GM18858 (cell line): ENCODE data around the gene CHRNA5.

Source experiments
- ATAC-seq: cut with Tn5 transposase; IDR thresholded peaks from one replicate; pipeline ENCODE4 v1.9.1; 2021; ENCODE audit not compliant: unreplicated experiment

The CHRNA5 gene

GRCh38 chr15:78636378-78636859, 71.1 kb downstream of the CHRNA5 start:
- ATAC-seq = no peak

GRCh38 chr15:78637776-78638435, 72.6 kb downstream of the CHRNA5 start:
- no peak for ATAC-seq

DNA sequence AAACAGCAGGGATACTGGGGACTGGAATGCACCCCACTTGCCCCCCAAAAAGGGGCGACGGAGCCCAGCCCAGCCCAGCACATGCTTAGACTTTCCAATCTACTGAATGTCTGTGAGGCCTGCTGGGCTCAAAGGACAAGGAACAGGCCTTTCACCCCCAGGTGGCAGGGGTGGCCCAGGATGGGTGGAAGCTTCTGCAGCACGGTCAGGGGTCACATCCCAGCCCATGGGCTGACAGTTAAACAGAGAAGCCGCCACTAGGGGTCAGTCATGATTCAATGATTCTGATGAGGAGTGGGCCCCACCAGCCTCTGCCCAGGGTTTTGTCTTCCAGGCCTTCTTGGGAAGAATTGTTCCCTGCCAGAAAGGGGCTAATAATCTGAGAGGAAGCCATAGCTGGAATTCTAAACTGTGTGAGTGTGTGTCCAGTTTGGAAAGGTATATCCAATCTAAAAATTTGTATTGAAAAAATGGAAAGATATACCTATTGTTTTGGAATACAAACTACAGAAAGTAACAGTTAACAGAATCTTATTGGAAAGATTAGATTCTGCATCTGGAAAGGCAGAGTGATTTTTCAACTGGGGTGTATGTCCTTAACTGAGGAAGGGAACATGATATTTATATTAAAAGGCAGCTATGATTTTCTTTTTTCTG, 73.5 kb downstream of the CHRNA5 start:
- no peak for ATAC-seq

DNA sequence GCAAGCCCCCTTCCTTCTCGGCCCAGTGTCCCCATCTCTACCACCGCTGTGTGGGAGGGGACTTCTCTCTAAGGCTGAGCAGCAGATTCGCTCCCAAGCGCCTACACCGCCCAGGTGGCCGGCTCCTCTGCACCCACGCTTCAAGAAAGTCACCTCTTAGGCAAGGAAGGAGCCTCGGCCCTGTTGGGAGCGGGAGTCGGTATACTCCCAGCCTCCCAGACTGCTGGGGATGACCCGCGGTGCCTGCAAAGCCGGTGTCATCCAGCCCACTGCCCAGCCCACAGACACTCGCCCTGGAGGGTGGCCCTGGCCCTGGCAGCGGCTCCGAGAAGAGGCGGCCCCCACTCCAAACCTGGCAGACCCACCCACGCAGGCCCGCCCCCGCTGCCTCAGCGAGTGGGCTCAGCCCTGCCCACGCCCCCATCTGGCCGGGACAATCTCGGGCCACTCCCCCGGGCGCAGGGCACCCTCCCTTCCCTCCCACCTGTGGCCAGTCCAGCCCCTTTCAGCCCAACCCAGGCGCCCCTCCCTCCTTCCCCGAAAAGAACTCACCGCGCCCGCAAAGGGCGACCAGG, 75.3 kb downstream of the CHRNA5 start:
- no peak for ATAC-seq

- ATAC-seq = no peak
Observed at GRCh38 chr15:78641102-78641748, 75.9 kb downstream of the CHRNA5 start, which contains the start of gene CHRNB4. Gene CHRNB4, minus strand, starts transcription at chr15:78641210. Its CDS starts 77 bp downstream, at chr15:78641133.

DNA sequence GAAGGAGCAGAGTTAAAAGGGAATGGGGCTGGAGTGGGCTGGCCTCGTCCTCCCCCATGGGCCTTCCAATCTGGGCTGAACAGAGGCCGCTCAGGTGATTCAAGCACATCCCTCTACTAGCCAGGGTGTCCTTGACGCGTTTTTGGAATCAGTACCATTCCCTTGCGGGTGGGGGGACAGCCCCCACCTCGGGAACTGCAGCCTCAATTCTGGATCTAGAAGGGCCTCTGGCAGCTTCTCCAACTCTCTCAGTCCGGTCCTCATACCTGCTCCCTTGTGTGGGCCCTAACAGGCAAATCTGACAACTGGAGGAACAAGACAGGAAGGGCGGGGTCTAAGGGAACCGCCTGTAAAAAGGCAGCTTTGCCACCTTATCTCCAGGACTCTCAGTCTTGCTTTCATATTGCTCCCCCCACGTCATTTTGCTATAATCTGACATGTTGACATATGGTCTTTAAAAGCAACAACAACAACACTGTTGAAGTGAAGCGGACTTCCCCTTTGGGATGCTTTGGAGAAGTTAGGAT, 76.5 kb downstream of the CHRNA5 start:
- no peak for ATAC-seq

- no peak for ATAC-seq
Observed at GRCh38 chr15:78642331-78642730, 77.0 kb downstream of the CHRNA5 start.
